HEK293 (cell line): Measurements from ENCODE around the gene CADPS.

ENCODE experiments used
- CTCF ChIA-PET: fragments of 350-600 bp; formaldehyde crosslinking; extraction: SDS; loops from one replicate; lab custom pipeline; 2021; ENCODE audit warnings: antibody characterized with exemption; lab: Yijun Ruan, JAX
- POLR2A ChIA-PET: fragments of 300-600 bp; formaldehyde crosslinking; extraction: SDS; loops from one replicate; lab custom pipeline; 2020; ENCODE audit warnings: antibody characterized with exemption, inconsistent platforms; lab: Yijun Ruan, JAX
- H3K27ac ChIP-seq: fragments of 200-500 bp; sonication (Bioruptor generic); 2 replicates; pipeline ENCODE4 v1.5.1; 2014; ENCODE audit warnings: low read depth, low read length, control low read depth, inconsistent platforms; ENCODE audit errors: extremely low read depth
- H3K36me3 ChIP-seq, 2 experiments: fragments of 200-500 bp in 1 of 2; sonication (Bioruptor generic) in 1 of 2; 1 replicate in 1 of 2; 2 replicates in 1 of 2; pipeline ENCODE4 v1.5.1; 2014 to 2017; ENCODE audit warnings: inconsistent platforms in 2 of 2, low read length in 2 of 2; ENCODE audit not compliant: control insufficient read depth in 2 of 2, insufficient read depth in 1 of 2
- H3K4me1 ChIP-seq: fragments of 200-500 bp; sonication (Bioruptor generic); 2 replicates; pipeline ENCODE4 v1.5.1; 2014; ENCODE audit warnings: mild to moderate bottlenecking, low read length, inconsistent platforms; ENCODE audit not compliant: control insufficient read depth, insufficient read depth
- H3K4me3 ChIP-seq: 2 replicates; pipeline ENCODE4 v1.5.1; 2011; ENCODE audit warnings: low read depth, mild to moderate bottlenecking, control low read depth, low read length, moderate library complexity
- H3K9me3 ChIP-seq: fragments of 200-500 bp; sonication (Bioruptor generic); 2 replicates; pipeline ENCODE4 v1.5.1; 2014; ENCODE audit warnings: low read depth, low read length, inconsistent platforms; ENCODE audit not compliant: control insufficient read depth, insufficient read depth
- EGR2 ChIP-seq: fragments of 450-650 bp; formaldehyde crosslinking; IDR thresholded peaks from 2 replicates; pipeline ENCODE4 v1.5.1; 2016; ENCODE audit warnings: low read depth, missing biosample characterization, missing genetic modification characterization
- GLI2 ChIP-seq: fragments of 450-650 bp; formaldehyde crosslinking; IDR thresholded peaks from 2 replicates; pipeline ENCODE4; 2017; ENCODE audit warnings: missing biosample characterization, missing genetic modification characterization, low read depth, borderline replicate concordance
- GLIS1 ChIP-seq: fragments of 450-650 bp; formaldehyde crosslinking; IDR thresholded peaks from 2 replicates; pipeline ENCODE4 v1.5.1; 2016; ENCODE audit warnings: missing biosample characterization, missing genetic modification characterization
- MZF1 ChIP-seq: fragments of 450-650 bp; formaldehyde crosslinking; IDR thresholded peaks from 2 replicates; pipeline ENCODE4 v1.5.1; 2017; ENCODE audit warnings: missing biosample characterization, missing genetic modification characterization, borderline replicate concordance
- PRDM1 ChIP-seq: fragments of 450-650 bp; formaldehyde crosslinking; IDR thresholded peaks from 2 replicates; pipeline ENCODE4; 2016; ENCODE audit warnings: missing biosample characterization, missing genetic modification characterization
- ZBTB20 ChIP-seq: fragments of 450-650 bp; formaldehyde crosslinking; IDR thresholded peaks from 2 replicates; pipeline ENCODE4 v1.5.1; 2016; ENCODE audit warnings: missing biosample characterization, missing genetic modification characterization
- ZBTB7A ChIP-seq: fragments of 450-650 bp; formaldehyde crosslinking; IDR thresholded peaks from 2 replicates; pipeline ENCODE4 v1.5.1; 2016; ENCODE audit warnings: low read depth, missing biosample characterization, missing genetic modification characterization
- ZEB2 ChIP-seq: fragments of 450-650 bp; formaldehyde crosslinking; IDR thresholded peaks from 2 replicates; pipeline ENCODE4 v1.5.1; 2016; ENCODE audit warnings: missing biosample characterization, missing genetic modification characterization
- ZFHX2 ChIP-seq: fragments of 450-650 bp; formaldehyde crosslinking; conservative IDR thresholded peaks from 2 replicates; pipeline ENCODE4 v1.5.1; 2016; ENCODE audit warnings: missing biosample characterization, missing genetic modification characterization
- ZIC2 ChIP-seq: fragments of 450-650 bp; formaldehyde crosslinking; IDR thresholded peaks from 2 replicates; pipeline ENCODE4 v1.5.1; 2016; ENCODE audit warnings: missing biosample characterization, missing genetic modification characterization
- ZNF146 ChIP-seq: fragments of 450-650 bp; formaldehyde crosslinking; IDR thresholded peaks from 2 replicates; pipeline ENCODE4 v1.5.1; 2016; ENCODE audit warnings: missing biosample characterization, missing genetic modification characterization
- ZNF391 ChIP-seq: fragments of 450-650 bp; formaldehyde crosslinking; IDR thresholded peaks from 2 replicates; pipeline ENCODE4 v1.5.1; 2016; ENCODE audit warnings: low read depth, missing biosample characterization, missing genetic modification characterization, borderline replicate concordance
- ZNF549 ChIP-seq: fragments of 450-650 bp; IDR thresholded peaks from 2 replicates; pipeline ENCODE4 v1.5.1; 2018; ENCODE audit warnings: missing biosample characterization, missing genetic modification characterization, mild to moderate bottlenecking, inconsistent platforms, moderate library complexity
- ZNF596 ChIP-seq: fragments of 450-650 bp; IDR thresholded peaks from 2 replicates; pipeline ENCODE4 v1.5.0; 2018; ENCODE audit warnings: missing biosample characterization, mild to moderate bottlenecking, missing genetic modification characterization, moderate library complexity
- TF ChIP-seq, protein P1 (sequence below): fragments of 450-650 bp; formaldehyde crosslinking; conservative IDR thresholded peaks from 2 replicates; pipeline ENCODE4 v1.5.1; 2016; ENCODE audit warnings: low read depth, missing biosample characterization, missing genetic modification characterization
- TF ChIP-seq, protein P2 (sequence below): fragments of 450-650 bp; IDR thresholded peaks from 2 replicates; pipeline ENCODE4 v1.5.1; 2018; ENCODE audit warnings: missing biosample characterization, mild to moderate bottlenecking, missing genetic modification characterization
- TF ChIP-seq, protein P3 (sequence below): fragments of 450-650 bp; formaldehyde crosslinking; IDR thresholded peaks from 2 replicates; pipeline ENCODE4 v1.5.1; 2016; ENCODE audit warnings: missing biosample characterization, missing genetic modification characterization

The CADPS gene

DNA sequence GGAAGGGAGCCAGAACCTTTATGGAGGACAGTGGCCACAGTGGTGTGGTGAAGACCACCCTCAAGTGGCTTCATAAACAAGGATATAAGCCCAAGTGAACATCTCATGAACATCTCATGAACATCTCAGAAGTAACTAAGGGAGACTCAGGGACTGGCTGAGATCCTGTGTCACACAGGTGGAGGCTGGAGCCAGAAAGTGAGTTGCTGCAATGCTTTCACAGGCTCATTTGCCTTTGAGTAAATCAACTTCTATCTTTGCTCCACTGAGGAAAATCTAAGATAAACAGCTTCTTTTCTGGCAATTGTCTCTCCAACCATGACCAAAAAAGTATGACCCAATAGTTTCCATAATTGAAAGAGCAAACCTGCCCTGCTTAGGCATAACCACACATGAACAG lies 152.9 kb downstream of the CADPS start (continued):
- TF ChIP-seq, protein P1, sequence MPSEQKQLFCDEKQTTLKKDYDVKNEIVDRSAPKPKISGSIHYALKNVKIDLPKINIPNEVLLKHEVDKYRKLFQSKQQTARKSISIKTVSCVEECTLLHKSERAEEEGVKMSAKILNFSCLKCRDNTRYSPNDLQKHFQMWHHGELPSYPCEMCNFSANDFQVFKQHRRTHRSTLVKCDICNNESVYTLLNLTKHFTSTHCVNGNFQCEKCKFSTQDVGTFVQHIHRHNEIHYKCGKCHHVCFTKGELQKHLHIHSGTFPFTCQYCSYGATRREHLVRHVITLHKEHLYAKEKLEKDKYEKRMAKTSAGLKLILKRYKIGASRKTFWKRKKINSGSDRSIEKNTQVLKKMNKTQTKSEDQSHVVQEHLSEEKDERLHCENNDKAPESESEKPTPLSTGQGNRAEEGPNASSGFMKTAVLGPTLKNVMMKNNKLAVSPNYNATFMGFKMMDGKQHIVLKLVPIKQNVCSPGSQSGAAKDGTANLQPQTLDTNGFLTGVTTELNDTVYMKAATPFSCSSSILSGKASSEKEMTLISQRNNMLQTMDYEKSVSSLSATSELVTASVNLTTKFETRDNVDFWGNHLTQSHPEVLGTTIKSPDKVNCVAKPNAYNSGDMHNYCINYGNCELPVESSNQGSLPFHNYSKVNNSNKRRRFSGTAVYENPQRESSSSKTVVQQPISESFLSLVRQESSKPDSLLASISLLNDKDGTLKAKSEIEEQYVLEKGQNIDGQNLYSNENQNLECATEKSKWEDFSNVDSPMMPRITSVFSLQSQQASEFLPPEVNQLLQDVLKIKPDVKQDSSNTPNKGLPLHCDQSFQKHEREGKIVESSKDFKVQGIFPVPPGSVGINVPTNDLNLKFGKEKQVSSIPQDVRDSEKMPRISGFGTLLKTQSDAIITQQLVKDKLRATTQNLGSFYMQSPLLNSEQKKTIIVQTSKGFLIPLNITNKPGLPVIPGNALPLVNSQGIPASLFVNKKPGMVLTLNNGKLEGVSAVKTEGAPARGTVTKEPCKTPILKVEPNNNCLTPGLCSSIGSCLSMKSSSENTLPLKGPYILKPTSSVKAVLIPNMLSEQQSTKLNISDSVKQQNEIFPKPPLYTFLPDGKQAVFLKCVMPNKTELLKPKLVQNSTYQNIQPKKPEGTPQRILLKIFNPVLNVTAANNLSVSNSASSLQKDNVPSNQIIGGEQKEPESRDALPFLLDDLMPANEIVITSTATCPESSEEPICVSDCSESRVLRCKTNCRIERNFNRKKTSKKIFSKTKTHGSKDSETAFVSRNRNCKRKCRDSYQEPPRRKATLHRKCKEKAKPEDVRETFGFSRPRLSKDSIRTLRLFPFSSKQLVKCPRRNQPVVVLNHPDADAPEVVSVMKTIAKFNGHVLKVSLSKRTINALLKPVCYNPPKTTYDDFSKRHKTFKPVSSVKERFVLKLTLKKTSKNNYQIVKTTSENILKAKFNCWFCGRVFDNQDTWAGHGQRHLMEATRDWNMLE (tag by site-specific recombination) = no peak
- TF ChIP-seq ZNF596 (tag by site-specific recombination) = no peak
- TF ChIP-seq ZBTB7A (tag by site-specific recombination) = no peak
- no peak for TF ChIP-seq MZF1
- TF ChIP-seq, protein P2, sequence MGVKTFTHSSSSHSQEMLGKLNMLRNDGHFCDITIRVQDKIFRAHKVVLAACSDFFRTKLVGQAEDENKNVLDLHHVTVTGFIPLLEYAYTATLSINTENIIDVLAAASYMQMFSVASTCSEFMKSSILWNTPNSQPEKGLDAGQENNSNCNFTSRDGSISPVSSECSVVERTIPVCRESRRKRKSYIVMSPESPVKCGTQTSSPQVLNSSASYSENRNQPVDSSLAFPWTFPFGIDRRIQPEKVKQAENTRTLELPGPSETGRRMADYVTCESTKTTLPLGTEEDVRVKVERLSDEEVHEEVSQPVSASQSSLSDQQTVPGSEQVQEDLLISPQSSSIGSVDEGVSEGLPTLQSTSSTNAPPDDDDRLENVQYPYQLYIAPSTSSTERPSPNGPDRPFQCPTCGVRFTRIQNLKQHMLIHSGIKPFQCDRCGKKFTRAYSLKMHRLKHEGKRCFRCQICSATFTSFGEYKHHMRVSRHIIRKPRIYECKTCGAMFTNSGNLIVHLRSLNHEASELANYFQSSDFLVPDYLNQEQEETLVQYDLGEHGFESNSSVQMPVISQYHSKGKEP (tag by site-specific recombination) = no peak
- TF ChIP-seq ZBTB20 (tag by site-specific recombination) = no peak

DNA sequence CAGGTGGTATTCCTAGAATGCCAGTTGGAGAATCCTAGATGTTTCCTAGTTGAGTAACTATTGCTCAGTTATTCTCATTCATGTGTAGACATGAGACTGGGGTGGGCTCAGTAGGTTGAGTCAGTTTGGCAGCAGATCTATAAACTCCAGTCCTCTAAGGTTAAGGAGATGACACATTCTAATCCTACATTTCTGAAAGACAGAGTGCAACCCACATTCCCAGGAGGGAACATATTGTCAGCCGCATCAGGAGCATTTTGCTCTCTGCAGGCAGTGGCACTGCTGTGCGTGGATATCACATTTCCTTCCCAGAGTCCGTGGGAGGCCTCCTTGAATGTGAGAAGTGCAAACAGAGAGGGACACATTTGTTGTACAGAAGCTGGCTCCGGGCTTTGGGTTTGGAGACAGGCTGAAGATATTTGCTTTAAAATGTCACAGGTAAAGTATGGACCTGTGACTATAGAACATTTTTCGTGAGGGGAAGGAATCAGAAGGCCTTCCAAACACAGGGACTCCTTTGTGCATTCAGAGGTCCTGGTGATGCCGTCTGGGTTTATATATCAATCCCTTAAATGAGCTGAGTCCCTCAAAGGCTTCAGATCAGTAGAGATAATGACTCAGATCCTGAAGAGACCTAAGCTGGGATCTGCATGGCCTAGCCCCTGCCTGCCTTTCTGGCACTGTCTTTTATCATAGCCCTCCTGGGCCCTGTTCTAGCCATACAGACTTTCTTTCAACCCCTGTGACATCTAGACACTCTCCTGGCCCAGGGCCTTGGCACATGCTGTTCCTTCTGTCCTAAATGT lies 156.5 kb downstream of the CADPS start:
- Histone ChIP-seq H3K9me3 (no peaks in the 10 kb centered on the region), H3K27ac (no peak overlapping the region), H3K4me3 (no peak overlapping the region), H3K36me3 (no peaks in the 10 kb centered on the region), H3K4me1 (no peaks in the 10 kb centered on the region)
- POLR2A ChIA-PET = no interaction called here
- CTCF ChIA-PET = interaction anchor here (0.6 kb wide), 2 partner anchors 10 to 75 kb away, joined by 4 to 5 read pairs; no protein-coding TSS in a partner anchor
- TF ChIP-seq ZIC2 (peak; percentile 90), GLIS1 (tag by site-specific recombination) (peak; percentile 86), ZEB2 (tag by site-specific recombination) (no peak), ZNF146 (tag by site-specific recombination) (no peak), ZNF549 (no peak), ZFHX2 (tag by site-specific recombination) (peak; percentile 55), GLI2 (no peak), PRDM1 (tag by site-specific recombination) (no peak), ZNF391 (tag by site-specific recombination) (no peak), EGR2 (tag by site-specific recombination) (peak; percentile 51; the same call in 1 of the 2 replicates)
- TF ChIP-seq, protein P3, sequence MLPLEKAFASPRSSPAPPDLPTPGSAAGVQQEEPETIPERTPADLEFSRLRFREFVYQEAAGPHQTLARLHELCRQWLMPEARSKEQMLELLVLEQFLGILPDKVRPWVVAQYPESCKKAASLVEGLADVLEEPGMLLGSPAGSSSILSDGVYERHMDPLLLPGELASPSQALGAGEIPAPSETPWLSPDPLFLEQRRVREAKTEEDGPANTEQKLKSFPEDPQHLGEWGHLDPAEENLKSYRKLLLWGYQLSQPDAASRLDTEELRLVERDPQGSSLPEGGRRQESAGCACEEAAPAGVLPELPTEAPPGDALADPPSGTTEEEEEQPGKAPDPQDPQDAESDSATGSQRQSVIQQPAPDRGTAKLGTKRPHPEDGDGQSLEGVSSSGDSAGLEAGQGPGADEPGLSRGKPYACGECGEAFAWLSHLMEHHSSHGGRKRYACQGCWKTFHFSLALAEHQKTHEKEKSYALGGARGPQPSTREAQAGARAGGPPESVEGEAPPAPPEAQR = no peak
